Measurements from ENCODE around the gene GRIN1.
"Not testable (repeated sequence)": the region's sequence is repeated elsewhere in the genome, so short reads cannot be mapped to it uniquely, and the experiment has no call there.

The GRIN1 gene

DNA sequence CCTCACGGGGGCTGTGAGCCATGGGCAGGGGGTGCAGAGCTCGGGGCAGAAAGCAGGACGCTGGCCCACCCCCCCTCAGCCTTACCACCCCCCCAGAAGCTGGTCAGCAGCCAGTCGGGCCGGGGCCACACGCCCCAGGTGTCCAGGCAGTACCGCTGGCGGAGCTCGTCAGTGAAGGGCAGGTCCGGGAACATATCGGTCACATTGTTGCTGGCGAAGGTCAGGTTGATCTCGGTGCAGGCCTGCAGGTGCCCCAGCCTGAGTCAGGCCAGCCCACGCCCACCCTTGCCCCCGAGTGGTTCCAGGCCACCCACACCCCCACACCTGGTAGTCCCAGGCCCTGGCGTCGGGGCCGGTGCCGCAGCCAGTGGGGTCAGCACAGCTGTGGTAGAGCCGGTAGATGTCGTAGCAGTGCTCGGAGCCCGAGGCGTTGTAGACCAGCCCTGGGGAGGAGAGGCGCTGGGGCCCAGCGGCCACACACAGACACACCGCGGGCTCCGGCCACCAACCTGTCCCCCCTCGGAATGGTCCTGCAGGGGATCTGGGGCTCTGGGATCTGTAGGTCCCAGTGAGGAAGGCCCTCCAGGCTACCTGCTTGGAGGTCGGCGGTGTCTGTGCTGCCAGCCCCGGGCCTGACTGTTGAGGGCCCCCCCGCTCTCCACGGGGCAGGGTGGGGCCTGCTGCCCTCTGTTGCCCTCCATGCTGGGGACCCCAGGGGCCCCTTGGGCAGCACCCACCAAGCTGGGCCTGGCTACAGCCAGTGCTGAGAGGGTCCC lies 27.0 kb upstream of the GRIN1 start:
- DNase-seq (ENCODE audit: low read depth in 2 of 2), result no peak

DNA sequence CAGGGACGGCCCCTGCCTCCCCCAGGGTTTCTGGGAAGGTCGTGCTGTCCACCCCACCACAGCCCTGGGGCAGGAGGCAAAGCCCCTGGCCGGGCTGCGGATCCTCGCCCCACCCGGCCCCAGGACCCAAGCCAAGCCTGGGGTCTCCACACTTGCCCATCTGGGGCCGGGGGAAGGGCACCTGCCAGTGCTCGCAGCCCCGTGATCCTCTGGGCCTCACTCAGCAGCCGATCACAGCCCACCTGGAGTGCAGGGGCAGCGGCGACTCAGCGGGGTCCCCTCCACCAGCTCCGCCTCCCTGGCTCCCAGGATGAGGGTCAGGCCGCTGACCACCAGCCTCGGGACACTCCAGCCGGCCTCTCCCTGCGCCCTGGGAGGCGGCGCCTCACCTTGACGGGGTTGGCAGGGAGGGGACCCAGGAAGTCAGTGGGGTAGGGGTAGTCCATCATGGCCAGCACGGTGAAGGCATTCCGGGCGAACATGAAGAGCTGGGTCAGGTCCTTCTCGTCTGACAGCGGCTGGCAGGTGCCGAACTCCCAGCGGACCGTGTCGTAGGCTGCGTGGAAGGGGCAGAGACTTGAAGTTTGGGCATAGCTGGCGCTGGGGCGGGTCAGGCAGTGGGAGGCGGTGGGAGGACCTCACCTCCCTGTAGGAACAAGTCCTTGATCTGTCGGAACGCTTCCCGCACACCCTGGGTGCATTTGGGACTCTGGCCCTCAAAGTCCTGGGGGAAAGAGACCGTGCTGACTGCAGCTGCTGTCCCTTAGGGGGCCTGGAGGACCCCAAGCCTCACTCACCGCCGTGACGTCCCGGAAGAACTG lies 26.2 kb upstream of the GRIN1 start:
- no peak for DNase-seq (ENCODE audit: low read depth in 2 of 2)

DNA sequence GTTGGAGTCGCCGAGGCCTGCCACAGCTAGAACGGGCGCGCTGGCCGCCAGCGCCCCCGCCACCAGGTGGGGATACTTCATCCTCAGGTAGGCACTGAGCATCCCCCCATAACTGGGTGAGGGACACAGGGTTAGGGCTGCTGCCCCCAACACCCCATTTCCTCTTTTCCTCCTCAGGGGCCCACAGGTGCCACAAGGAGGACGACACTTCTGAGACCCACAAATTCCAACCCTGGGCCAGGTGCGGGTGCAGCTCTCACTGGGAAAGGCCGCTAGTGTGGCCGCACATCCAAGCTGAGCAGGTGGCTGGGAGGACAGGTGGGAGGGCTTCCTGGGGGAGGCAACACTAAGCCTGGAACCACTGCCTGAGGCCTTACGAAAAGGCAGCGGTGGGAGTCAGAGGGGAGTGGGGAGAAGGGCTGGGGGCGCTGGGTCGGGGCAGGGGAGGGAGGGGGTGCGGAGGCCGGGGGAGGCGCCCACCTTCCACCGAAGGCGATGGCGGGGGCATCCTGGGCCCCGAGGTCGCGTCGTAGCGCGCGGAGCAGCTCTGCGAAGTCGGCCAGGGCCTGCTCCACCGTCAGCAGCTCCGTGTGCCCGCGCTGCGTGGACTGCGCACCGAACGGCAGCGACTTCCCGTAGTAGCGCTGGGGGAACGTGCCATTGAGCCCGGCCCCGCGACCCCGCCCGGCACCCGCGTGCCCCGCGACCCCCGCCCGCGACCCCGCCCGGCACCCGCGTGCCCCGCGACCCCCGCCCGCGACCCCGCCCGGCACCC lies 25.4 kb upstream of the GRIN1 start:
- peak in 1 of 2 donors; percentile 24 for DNase-seq (ENCODE audit: low read depth in 2 of 2)

DNA sequence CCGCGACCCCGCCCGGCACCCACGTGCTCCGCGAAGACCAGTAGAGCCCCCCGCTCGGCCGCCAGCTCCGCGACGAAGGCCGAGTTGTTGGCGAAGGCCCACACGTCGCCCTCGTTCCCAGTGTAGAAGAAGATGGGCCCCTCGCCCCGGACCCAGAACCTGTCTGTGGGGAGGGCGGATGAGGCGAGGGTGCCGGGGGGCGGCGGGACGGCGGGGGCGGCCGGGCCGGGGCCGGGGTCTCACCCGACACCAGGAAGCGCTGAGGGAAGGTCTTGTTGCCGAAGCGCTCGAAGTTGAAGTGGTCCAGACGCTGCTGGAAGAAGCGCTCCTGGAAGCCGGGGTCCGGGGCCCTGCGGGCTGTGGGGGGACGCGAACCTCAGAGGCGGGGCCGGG lies 24.7 kb upstream of the GRIN1 start:
- no peak for DNase-seq (ENCODE audit: low read depth in 2 of 2)

DNA sequence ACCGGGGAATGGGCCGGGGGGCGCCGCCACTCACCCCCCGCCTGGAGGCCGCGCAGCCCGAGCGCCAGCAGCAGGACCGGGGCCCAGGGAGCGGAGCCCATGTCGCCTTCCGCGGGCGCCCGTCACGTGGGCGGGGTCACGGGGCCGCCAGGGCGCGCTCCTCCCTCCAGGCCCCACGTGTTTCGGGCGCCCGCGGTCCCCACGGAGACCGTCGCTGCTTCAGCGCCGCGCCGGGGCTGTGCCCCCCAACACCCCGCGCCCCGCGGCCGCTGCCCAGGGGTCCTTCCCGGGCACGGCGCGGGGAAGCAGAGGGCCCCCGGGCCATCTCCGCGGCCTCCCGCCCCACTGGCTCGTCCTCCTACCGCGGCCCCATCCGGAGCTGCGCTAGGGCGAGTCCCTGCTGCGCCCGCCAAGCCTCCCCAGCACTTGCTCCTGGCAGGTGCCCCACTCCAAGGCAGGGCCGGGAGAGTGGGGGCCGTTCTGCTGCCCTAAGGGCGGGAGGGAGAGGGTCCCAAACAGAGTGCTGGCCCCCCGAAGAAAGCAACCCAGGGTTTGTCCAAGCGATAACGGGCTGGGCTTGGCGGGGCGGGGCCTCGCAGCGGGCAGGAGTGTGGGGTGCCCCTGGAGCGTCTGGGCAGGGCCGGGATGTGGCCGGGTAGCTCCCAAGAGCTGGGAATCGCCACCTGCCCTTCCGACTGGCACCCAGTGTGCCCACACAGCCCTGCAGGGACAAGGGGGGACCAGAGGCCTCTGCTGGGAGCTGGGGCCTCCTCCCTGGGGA lies 24.2 kb upstream of the GRIN1 start, which contains the start of gene DPP7:
DPP7 (minus strand) TSS at position 121 of the 781 bp plus-strand sequence; CDS start at position 101, 20 bp downstream.
- peak; percentile 38 to 81 for DNase-seq (ENCODE audit: low read depth in 2 of 2)

DNA sequence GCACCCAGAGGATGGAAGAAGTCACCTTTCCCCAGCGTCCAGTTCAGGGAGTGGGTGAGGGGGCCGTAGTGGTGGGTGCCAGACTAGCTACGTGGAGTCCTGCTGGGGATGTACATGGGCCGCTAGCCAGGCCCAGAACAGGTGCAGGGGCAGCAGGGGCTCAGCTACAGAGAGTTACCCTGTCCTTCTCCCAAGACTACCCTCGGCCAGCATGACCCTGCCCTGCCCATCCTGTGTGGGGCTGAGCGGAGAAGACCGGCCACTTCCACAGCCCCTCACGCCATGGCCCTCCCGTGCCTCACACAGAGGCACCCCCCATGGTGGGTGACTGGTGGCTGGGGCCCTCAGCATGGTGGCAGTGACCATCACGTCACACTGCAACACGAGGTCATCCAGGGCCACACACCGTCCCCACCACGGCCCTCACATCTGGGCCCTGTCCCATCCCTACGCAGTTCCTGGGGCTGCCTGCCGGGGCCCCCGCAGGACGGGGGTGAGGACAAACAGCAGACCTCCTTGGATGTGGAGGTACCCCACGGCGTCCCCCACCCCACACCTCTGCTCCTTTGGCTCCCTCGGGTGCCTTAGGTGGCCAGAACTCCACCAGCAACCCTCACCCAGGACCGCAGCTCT lies 23.4 kb upstream of the GRIN1 start:
- DNase-seq (ENCODE audit: low read depth in 2 of 2), result no peak

DNA sequence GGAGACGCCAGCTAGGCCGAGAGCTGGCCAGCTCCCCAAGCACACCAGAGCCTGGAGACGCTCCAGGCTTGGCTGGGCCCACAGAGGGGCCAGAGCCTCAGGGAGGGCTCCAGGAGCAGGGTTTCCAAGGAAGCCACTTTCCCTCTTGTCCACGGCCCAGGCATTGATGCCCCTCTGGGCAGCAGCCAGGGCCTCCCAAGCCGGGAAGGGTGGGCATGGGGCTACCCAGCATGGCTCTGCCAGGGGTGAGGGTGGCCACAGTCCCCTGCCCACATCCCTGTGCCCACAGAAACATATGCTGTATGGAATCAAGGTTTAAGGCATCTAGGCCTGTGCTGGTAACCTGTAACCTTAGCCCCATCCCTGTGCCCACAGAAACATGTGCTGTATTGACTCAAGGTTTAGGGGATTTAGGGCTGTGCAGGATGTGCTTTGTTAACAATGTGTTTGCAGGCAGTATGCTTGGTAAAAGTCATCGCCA lies 22.9 kb upstream of the GRIN1 start:
- DNase-seq (ENCODE audit: low read depth in 2 of 2), result no peak

DNA sequence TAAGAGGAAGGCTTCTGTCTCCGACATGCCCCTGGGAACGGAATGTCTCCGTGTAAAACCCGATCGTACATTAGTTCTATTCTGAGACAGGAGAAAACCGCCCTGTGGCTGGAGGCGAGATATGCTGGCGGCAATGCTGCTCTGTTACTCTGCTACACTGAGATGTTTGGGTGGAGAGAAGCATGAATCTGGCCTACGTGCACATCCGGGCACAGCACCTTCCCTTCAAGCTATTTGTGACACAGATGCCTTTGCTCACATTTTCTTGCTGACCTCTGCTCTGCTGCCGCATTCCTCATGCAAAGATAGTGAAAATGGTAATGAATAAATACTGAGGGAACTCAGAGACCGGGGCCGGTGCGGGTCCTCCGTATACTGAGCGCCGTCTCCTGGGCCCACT lies 22.2 kb upstream of the GRIN1 start:
- DNase-seq (ENCODE audit: low read depth in 2 of 2), result no peak

DNA sequence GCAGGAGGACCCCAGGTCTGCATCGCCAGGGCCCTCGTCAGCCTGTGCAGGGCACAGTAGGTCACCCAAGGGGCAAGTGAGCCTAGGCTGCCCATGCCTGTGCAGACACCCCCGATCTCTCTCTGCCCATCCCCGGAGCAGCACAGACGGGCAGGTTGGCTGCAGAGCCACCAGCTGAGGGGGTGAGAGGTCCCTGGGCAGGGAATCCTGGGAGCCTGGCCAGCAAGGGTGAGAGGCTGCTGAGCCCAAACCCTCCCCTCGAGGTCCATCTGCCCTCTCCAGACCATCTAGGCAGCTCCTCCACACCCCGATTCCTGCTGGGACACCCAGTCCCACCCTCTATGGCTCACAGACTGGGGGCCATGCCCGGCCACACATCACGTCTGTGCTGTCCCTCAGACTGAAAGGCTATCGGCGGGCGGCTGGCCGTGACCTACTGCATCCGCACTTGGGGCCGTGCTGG lies 21.7 kb upstream of the GRIN1 start:
- DNase-seq (ENCODE audit: low read depth in 2 of 2), result no peak

DNA sequence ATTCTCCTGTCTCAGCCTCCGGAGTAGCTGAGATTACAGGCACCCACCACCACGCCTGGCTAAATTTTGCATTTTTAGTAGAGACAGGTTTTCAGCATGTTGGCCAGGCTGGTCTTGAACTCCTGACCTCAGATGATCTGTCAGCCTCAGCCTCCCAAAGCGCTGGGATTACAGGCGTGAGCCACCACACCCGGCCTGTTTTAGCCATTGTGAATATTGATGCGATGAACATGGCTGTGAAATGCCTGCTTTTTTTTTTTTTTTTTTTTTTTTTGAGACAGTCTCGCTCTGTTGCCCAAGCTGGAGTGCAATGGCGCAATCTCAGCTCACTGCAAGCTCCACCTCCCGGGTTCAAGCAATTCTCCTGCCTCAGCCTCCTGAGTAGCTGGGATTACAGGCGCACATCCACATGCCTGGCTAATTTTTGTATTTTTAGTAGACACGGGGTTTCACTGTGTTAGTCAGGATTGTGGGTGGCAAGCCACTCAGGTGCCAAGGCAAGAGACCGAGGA lies 20.8 kb upstream of the GRIN1 start:
- DNase-seq (ENCODE audit: low read depth in 2 of 2), result not testable (repeated sequence)

DNA sequence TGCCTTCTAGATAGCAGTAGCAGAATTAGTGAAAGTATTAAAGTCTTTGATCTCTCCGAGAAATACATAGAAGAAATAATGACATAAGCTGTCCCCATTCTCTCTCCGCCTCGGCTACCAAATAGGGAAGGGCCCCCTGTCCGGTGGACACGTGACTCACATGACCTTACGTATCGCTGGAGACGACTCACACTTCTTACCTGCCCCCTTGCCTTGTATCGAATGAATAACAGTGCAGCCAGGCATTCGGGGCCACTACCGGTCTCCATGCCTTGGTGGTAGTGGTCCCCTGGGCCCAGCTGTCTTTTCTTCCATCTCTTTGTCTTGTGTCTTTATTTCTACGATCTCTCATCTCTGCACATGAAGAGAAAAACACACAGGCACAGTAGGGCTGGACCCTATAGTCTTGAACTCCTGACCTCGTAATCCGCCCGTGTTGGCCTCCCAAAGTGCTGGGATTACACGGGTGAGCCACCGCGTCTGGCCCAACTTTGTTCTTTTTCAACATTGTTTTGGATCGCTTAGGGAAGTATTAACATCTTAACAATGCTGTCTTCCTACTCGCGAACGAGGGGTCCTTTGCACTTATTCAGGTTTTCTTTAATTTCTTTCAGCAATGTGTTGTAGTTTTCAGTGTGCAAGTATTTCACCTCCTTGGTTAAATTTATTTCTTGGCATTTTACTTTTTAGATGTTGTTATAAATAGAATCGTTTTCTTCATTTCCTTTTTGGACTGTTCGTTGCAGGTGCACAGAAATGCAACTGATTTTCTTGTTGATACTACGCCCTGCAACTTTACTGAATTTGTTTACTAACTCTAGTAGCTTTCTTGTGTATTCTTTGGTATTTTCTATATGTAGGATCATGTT lies 16.8 kb upstream of the GRIN1 start:
- DNase-seq (ENCODE audit: low read depth in 2 of 2), result not testable (repeated sequence)

DNA sequence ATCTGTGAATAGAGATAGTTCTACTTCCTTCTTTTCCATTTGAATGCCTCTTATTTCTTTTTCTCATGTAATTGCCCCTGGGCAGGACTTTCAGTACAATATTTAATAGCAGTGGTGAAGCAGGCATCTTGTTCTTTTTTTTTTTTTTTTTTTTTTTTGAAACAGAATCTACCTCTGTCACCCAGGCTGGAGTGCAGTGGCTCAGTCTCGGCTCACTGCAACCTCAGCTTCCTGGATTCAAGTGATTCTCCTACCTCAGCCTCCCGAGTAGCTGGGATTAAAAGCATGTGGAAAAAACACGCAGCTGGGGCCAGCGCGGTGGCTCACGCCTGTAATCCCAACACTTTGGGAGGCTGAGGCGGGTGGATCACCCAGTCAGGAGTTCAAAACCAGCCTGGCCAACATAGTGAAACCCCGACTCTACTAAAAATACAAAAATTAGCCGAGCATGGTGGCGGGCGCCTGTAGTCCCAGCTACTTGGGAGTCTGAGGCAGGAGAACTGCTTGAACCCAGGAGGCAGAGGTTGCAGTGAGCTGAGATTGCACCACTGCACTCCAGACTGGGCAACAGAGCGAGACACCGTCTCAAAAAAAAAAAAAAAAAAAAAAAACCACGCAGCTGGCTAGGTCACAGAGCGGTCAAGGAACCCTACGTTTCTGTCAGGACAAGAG lies 16.0 kb upstream of the GRIN1 start:
- not testable (repeated sequence) for DNase-seq (ENCODE audit: low read depth in 2 of 2)

DNA sequence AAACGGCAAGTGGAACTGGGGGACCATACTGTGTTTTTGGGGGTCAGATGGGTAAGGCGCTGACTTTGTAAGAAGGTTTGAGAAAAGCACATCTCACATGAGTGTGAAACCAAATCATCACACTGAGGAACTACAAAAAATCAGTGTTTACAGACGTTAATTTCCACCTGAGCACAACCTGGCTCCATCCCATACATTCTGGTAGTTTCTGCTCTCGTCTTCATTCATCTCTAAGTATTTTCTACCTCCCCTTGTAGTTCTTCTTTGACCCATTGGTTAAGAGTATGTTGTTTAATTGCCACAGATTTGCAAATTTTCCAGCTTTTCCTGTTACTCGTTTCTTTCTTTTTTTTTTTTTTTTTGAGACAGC lies 15.5 kb upstream of the GRIN1 start:
- DNase-seq (ENCODE audit: low read depth in 2 of 2), result no peak

DNA sequence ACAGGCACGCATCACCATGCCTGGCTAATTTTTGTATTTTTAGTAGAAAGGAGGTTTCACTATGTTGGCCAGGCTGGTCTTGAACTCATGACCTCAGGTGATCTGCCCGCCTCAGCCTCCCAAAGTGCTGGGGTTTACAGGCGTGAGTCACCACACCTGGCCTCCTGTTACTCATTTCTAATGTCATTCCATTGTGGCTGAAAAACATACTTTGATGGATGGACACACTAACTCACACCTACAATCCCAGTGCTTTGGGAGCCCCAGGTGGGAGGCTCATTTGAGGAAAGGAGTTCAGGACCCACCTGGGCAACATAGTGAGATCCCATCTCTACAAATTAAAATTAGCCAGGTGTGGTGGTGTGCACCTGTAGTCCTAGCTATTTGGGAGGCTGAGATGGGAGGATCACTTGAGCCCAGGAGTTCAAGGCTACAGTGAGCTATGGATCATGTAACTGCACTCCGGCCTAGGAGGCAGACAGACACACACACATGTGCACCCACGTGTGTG lies 14.9 kb upstream of the GRIN1 start:
- not testable (repeated sequence) for DNase-seq (ENCODE audit: low read depth in 2 of 2)

DNA sequence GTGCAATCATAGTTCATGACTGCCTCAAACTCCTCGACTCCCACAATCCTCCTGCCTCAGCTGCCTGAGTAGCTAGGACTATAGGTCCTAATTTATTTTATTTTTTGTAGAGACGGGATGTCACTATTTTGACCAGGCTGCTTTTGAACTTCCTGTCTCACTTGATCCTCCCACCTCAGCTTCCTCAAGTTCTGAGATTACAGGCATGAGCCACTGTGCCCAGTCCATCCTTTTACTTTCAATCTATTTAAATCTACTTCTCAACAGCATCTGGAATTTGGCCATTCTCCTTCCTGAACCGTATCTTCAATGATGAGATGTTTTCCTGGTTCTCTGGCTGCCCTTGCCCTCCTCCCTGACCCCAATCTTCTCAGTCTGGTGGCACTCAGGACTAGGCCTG lies 12.2 kb upstream of the GRIN1 start:
- no peak for DNase-seq (ENCODE audit: low read depth in 2 of 2)

DNA sequence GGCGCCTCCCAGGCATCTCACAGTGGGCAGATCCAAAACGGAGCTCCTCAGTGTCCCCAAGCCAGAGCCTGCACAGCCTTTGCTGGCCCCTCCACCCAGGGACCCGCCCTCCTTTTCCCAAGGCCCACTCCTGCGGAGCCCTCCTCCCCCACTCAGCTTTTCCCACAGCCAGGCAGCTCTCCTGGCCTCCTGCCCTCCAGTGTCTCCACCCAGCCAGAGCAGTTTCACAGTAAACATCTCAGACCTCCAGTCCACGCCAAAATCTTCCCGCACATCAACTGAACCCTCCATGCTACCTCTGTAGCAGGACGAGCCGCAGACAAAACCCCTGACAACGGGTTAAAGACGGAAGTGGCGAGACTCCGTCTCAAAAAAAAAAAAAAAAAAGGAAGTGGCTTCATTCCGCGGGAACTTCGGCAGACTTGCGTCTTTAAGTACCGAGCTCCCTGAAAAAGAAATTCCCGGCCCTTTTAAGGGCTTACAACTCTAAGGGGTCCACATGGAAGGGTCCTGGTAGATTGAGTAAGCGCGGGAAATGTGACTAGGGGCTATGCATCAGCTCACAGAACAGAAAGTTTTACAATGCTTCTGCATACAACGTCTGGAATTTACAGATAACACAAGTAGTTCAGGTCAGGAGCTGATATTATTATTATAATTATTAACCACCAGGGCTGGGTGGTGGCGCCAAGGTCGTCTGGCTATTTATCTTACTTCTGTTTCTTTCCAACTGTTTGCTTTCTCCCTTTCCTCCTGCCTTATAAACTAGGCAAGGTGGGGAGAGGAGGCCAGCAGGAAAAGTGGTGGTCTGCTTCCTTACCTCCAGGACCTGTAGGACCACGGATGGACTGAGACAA lies 11.4 kb upstream of the GRIN1 start:
- no peak for DNase-seq (ENCODE audit: low read depth in 2 of 2)

DNA sequence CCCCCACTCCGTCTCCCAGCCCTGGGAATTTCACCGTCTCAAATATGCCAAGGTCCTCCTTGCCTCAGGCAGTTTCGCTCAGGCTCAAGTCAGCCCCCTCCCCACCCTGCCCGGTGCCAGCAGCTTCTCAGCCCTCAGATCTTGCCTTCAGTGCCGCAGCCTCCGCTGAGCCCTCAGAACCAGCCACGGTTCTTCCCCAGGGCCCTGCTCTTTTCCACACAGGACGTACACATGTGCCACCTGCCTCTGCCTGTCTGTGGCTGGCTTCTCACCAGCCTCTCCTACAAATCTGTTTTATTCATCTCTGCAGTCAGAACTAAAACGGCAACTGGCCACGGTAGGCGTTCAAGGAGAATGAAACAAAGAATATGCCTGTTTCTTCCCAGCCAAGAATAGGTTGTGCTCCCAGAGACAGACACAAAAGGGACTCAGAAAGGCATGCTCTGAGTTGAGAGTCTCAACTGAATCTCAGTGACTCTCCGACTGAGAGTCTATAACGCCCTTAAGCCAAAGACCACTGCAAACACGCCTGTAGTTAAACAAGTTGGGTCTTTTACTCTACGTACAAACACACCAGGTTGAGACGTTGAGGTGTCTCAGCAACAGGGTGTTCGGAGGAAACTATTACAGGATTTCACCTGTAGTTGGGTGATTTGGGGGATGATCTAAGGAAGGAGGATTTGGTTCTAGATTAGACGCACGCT lies 10.6 kb upstream of the GRIN1 start:
- no peak for DNase-seq (ENCODE audit: low read depth in 2 of 2)

Measured in stimulated activated CD8-positive, alpha-beta memory T cell treated with anti-CD3 and anti-CD28 coated beads, Interleukin-7, amount 100 ng/mL, for 4 hours (primary cell).